CD8-positive, alpha-beta memory T cell (primary cell): Measurements from ENCODE around the gene SUSD4. TPM values are rescaled to one million over a fixed set of nuclear protein-coding genes. Genes with fewer than 3 reads are reported as not detected.

Experiments used
- CTCF ChIA-PET: fragments of 350-600 bp; sonication (Branson Sonifier 250); formaldehyde crosslinking; loops from one replicate; lab custom pipeline; 2021; ENCODE audit warnings: antibody characterized with exemption; lab: Charles Lee
- POLR2A ChIA-PET: fragments of 350-600 bp; sonication (Branson Sonifier 250); formaldehyde crosslinking; loops from one replicate; lab custom pipeline; 2021; ENCODE audit warnings: antibody characterized with exemption; lab: Charles Lee
- DNase-seq, 5 donors: peaks; one replicate each; pipeline versions ENCODE4 v3.0.0 to v3.0.0-alpha.2; 2020 to 2022; ENCODE audit warnings: mixed read lengths in 1 of 5
- H3K27ac ChIP-seq: one replicate; pipeline ENCODE4 v1.7.0; 2013; ENCODE audit warnings: low read depth, mild to moderate bottlenecking, low read length, moderate library complexity
- H3K27me3 ChIP-seq: 2 replicates; pipeline ENCODE4 v1.7.0; 2013; ENCODE audit warnings: low read length, mild to moderate bottlenecking; ENCODE audit not compliant: insufficient read depth, poor library complexity, severe bottlenecking
- H3K36me3 ChIP-seq: 2 replicates; pipeline ENCODE4 v1.7.0; 2013; ENCODE audit warnings: mild to moderate bottlenecking, low read length, moderate library complexity; ENCODE audit not compliant: insufficient read depth
- H3K4me1 ChIP-seq: 2 replicates; pipeline ENCODE4 v1.7.0; 2013; ENCODE audit warnings: mild to moderate bottlenecking, low read length, moderate library complexity; ENCODE audit not compliant: insufficient read depth
- H3K4me3 ChIP-seq: 2 replicates; pipeline ENCODE4 v1.7.0; 2013; ENCODE audit warnings: mild to moderate bottlenecking, low read length
- H3K9me3 ChIP-seq: 2 replicates; pipeline ENCODE4 v1.7.0; 2013; ENCODE audit warnings: mild to moderate bottlenecking, low read length
- H3K27ac Mint-ChIP-seq, 8 donors: one replicate each; pipeline ENCODE4 v1.8.0; 2020 to 2021; ENCODE audit warnings: mixed read lengths in 8 of 8, mild to moderate bottlenecking in 6 of 8, inconsistent platforms in 3 of 8, moderate library complexity in 3 of 8
- H3K27me3 Mint-ChIP-seq, 2 donors: one replicate each; pipeline ENCODE4 v1.8.0; 2020 to 2021; ENCODE audit warnings: mixed read lengths in 2 of 2, mild to moderate bottlenecking in 1 of 2, moderate library complexity in 1 of 2
- H3K36me3 Mint-ChIP-seq, 3 donors: one replicate each; pipeline ENCODE4 v1.8.0; 2020 to 2021; ENCODE audit warnings: mixed read lengths in 3 of 3, inconsistent platforms in 1 of 3, mild to moderate bottlenecking in 1 of 3
- H3K4me1 Mint-ChIP-seq, 3 donors: one replicate each; pipeline ENCODE4 v1.8.0; 2020 to 2021; ENCODE audit warnings: mixed read lengths in 3 of 3, inconsistent platforms in 1 of 3, mild to moderate bottlenecking in 1 of 3
- H3K4me3 Mint-ChIP-seq, 7 donors: one replicate each; pipeline ENCODE4 v1.8.0; 2020 to 2021; ENCODE audit warnings: mixed read lengths in 7 of 7, mild to moderate bottlenecking in 6 of 7, moderate library complexity in 4 of 7, inconsistent platforms in 2 of 7
- H3K9me3 Mint-ChIP-seq, 5 donors: one replicate each; pipeline ENCODE4 v1.8.0; 2020 to 2022; ENCODE audit warnings: mixed read lengths in 5 of 5, mild to moderate bottlenecking in 3 of 5, moderate library complexity in 2 of 5, inconsistent platforms in 1 of 5
- polyA plus RNA-seq: library from polyadenylated mRNA; unstranded; fragments of 300-500 nt; fragmentation: Illumina TruSeq; gene quantifications from one replicate; pipeline ENCODE4 v1.2.3, GENCODE V29; 2021
- total RNA-seq, 2 experiments: library from RNA; stranded (reverse); gene quantifications; one replicate each; pipeline ENCODE4 v1.2.3, GENCODE V29; 2021

The SUSD4 gene
- total and polyA plus RNA-seq, 3 experiments from 2014 or later, result 0.16 to 4.2 (median 0.18) TPM

- ChIA-PET POLR2A (no interaction called here), CTCF (no interaction called here)
- Histone ChIP-seq H3K9me3 (no peaks in the 10 kb centered on the region), H3K4me1 (no peaks in the 10 kb centered on the region), H3K4me3 (no peak overlapping the region), H3K27ac (no peak overlapping the region), H3K27me3 (no peaks in the 10 kb centered on the region), H3K36me3 (no peaks in the 10 kb centered on the region)
- Mint-ChIP-seq H3K9me3 (peaks cover 0 to 3% (median 0%) of the 10 kb centered on the region in 5 donors), H3K36me3 (peaks cover 0 to 9% (median 2%) of the 10 kb centered on the region in 3 donors), H3K27ac (no peak overlapping the region), H3K4me1 (no peaks in the 10 kb centered on the region), H3K4me3 (no peak overlapping the region), H3K27me3 (peaks cover 11 to 28% of the 10 kb centered on the region in 2 donors)
- DNase-seq, result no peak
Observed at GRCh38 chr1:223386013-223386412, 22.0 kb upstream of the SUSD4 start.

GRCh38 chr1:223378754-223379153 is 14.8 kb upstream of the SUSD4 start:
- no peak for DNase-seq
- H3K9me3 ChIP-seq, result no peaks in the 10 kb centered on the region
- POLR2A ChIA-PET, result no interaction called here
- no peaks in the 10 kb centered on the region for H3K4me1 Mint-ChIP-seq
- H3K9me3 Mint-ChIP-seq, result peaks cover 0 to 10% (median 4%) of the 10 kb centered on the region in 5 donors
- H3K36me3 ChIP-seq, result no peaks in the 10 kb centered on the region
- H3K27ac Mint-ChIP-seq, result no peak overlapping the region
- no peak overlapping the region for H3K27ac ChIP-seq
- no peaks in the 10 kb centered on the region for H3K27me3 ChIP-seq
- CTCF ChIA-PET, result no interaction called here
- no peaks in the 10 kb centered on the region for H3K4me1 ChIP-seq
- H3K36me3 Mint-ChIP-seq, result peaks cover 0 to 9% (median 0%) of the 10 kb centered on the region in 3 donors
- peaks cover 17 to 36% of the 10 kb centered on the region in 2 donors for H3K27me3 Mint-ChIP-seq
- H3K4me3 ChIP-seq, result no peak overlapping the region
- no peak overlapping the region for H3K4me3 Mint-ChIP-seq

- H3K4me3 ChIP-seq, result no peak overlapping the region
- peaks cover 0 to 13% (median 2%) of the 10 kb centered on the region in 5 donors for H3K9me3 Mint-ChIP-seq
- H3K4me1 ChIP-seq, result no peaks in the 10 kb centered on the region
- CTCF ChIA-PET, result no interaction called here
- POLR2A ChIA-PET, result no interaction called here
- no peak for DNase-seq
- no peaks in the 10 kb centered on the region for H3K36me3 ChIP-seq
- peaks cover 0 to 2% (median 0%) of the 10 kb centered on the region in 3 donors for H3K36me3 Mint-ChIP-seq
- no peak overlapping the region for H3K27ac ChIP-seq
- peak overlapping the region in 1 of 8 donors; percentile 27 for H3K27ac Mint-ChIP-seq
- H3K27me3 ChIP-seq, result no peaks in the 10 kb centered on the region
- H3K27me3 Mint-ChIP-seq, result peaks cover 13 to 34% of the 10 kb centered on the region in 2 donors
- H3K9me3 ChIP-seq, result no peaks in the 10 kb centered on the region
- no peaks in the 10 kb centered on the region for H3K4me1 Mint-ChIP-seq
- no peak overlapping the region for H3K4me3 Mint-ChIP-seq
Observed at GRCh38 chr1:223374064-223374610, 10.2 kb upstream of the SUSD4 start.

- H3K9me3 ChIP-seq, result no peaks in the 10 kb centered on the region
- ChIA-PET CTCF (interaction anchor here (1.1 kb wide), 1 partner anchor 231 kb away, joined by 4 read pairs; no protein-coding TSS in a partner anchor), POLR2A (no interaction called here)
- peaks cover 27 to 48% of the 10 kb centered on the region in 2 donors for H3K27me3 Mint-ChIP-seq
- peak overlapping the region; percentile 59 to 85 (median 74) for H3K4me3 Mint-ChIP-seq
- H3K36me3 ChIP-seq, result no peaks in the 10 kb centered on the region
- no peak overlapping the region for H3K27ac ChIP-seq
- no peaks in the 10 kb centered on the region for H3K36me3 Mint-ChIP-seq
- peaks cover 12 to 26% (median 17%) of the 10 kb centered on the region in 3 donors for H3K4me1 Mint-ChIP-seq
- peak overlapping the region; percentile 15 for H3K4me3 ChIP-seq
- H3K4me1 ChIP-seq, result peaks cover 9% of the 10 kb centered on the region
- H3K9me3 Mint-ChIP-seq, result peaks cover 0 to 2% (median 0%) of the 10 kb centered on the region in 5 donors
- DNase-seq, result peak in 3 of 5 donors; percentile 1 to 28 (median 3)
- peaks cover 3% of the 10 kb centered on the region for H3K27me3 ChIP-seq
- H3K27ac Mint-ChIP-seq, result peak overlapping the region in 1 of 8 donors; percentile 61
Observed at GRCh38 chr1:223364685-223365382, 858 bp upstream of the SUSD4 start.

GRCh38 chr1:223363057-223363855 is 720 bp downstream of the SUSD4 start:
- CTCF ChIA-PET, result no interaction called here
- Mint-ChIP-seq H3K9me3 (peaks cover 0 to 2% (median 0%) of the 10 kb centered on the region in 5 donors), H3K27ac (peak overlapping the region in 5 of 8 donors; percentile 61 to 93 (median 83)), H3K4me1 (peaks cover 12 to 26% (median 17%) of the 10 kb centered on the region in 3 donors), H3K36me3 (no peaks in the 10 kb centered on the region), H3K4me3 (peak overlapping the region; percentile 77 to 95 (median 88)), H3K27me3 (peaks cover 24 to 61% of the 10 kb centered on the region in 2 donors)
- peaks cover 3% of the 10 kb centered on the region for H3K27me3 ChIP-seq
- peak in 3 of 5 donors; percentile 7 to 18 (median 17) for DNase-seq
- no peaks in the 10 kb centered on the region for H3K36me3 ChIP-seq
- H3K4me1 ChIP-seq, result peaks cover 9% of the 10 kb centered on the region
- no peak overlapping the region for H3K27ac ChIP-seq
- no peaks in the 10 kb centered on the region for H3K9me3 ChIP-seq
- peak overlapping the region; percentile 81 for H3K4me3 ChIP-seq
- POLR2A ChIA-PET, result interaction anchor here (0.7 kb wide), 1 partner anchor 794 kb away, joined by 7 read pairs; no protein-coding TSS in a partner anchor

- no peak for DNase-seq
- CTCF ChIA-PET, result interaction anchor here (1.5 kb wide), 1 partner anchor 225 kb away, joined by 4 read pairs; no protein-coding TSS in a partner anchor
- H3K27me3 ChIP-seq, result peaks cover 3% of the 10 kb centered on the region
- no peak overlapping the region for H3K4me3 Mint-ChIP-seq
- peaks cover 18 to 64% of the 10 kb centered on the region in 2 donors for H3K27me3 Mint-ChIP-seq
- peaks cover 9 to 16% (median 15%) of the 10 kb centered on the region in 3 donors for H3K4me1 Mint-ChIP-seq
- H3K9me3 Mint-ChIP-seq, result no peaks in the 10 kb centered on the region
- no peak overlapping the region for H3K4me3 ChIP-seq
- no peak overlapping the region for H3K27ac Mint-ChIP-seq
- POLR2A ChIA-PET, result no interaction called here
- H3K4me1 ChIP-seq, result peaks cover 5% of the 10 kb centered on the region
- H3K9me3 ChIP-seq, result no peaks in the 10 kb centered on the region
- H3K27ac ChIP-seq, result no peak overlapping the region
- no peaks in the 10 kb centered on the region for H3K36me3 Mint-ChIP-seq
- no peaks in the 10 kb centered on the region for H3K36me3 ChIP-seq
Observed at GRCh38 chr1:223358826-223359225, 5.2 kb downstream of the SUSD4 start.

GRCh38 chr1:223355699-223356098 is 8.3 kb downstream of the SUSD4 start:
- POLR2A ChIA-PET, result no interaction called here
- no peaks in the 10 kb centered on the region for H3K36me3 ChIP-seq
- H3K27me3 Mint-ChIP-seq, result peaks cover 0 to 51% of the 10 kb centered on the region in 2 donors
- H3K4me1 ChIP-seq, result no peaks in the 10 kb centered on the region
- H3K36me3 Mint-ChIP-seq, result no peaks in the 10 kb centered on the region
- DNase-seq, result no peak
- H3K27ac Mint-ChIP-seq, result no peak overlapping the region
- no peak overlapping the region for H3K4me3 ChIP-seq
- H3K27ac ChIP-seq, result no peak overlapping the region
- no peaks in the 10 kb centered on the region for H3K9me3 Mint-ChIP-seq
- H3K9me3 ChIP-seq, result no peaks in the 10 kb centered on the region
- no peaks in the 10 kb centered on the region for H3K4me1 Mint-ChIP-seq
- H3K4me3 Mint-ChIP-seq, result no peak overlapping the region
- CTCF ChIA-PET, result no interaction called here
- no peaks in the 10 kb centered on the region for H3K27me3 ChIP-seq
